ENCODE results near the gene ELOVL7.

GRCh38 chr5:60833520-60833919, 10.5 kb downstream of the ELOVL7 start:
- no peak for TF ChIP-seq SIN3A (IDR thresholded peaks at IDR 0.05; ENCODE audit: borderline replicate concordance, insufficient read depth, low read depth, low read length)
- no peak for TF ChIP-seq CTCF (IDR thresholded peaks at IDR 0.05)
- no peak for TF ChIP-seq REST (IDR thresholded peaks at IDR 0.05; ENCODE audit: insufficient read depth in 1 of 2, low read depth in 2 of 2, low read length in 1 of 2)
